Measurements from ENCODE around the gene SRSF1.

The SRSF1 gene

DNA sequence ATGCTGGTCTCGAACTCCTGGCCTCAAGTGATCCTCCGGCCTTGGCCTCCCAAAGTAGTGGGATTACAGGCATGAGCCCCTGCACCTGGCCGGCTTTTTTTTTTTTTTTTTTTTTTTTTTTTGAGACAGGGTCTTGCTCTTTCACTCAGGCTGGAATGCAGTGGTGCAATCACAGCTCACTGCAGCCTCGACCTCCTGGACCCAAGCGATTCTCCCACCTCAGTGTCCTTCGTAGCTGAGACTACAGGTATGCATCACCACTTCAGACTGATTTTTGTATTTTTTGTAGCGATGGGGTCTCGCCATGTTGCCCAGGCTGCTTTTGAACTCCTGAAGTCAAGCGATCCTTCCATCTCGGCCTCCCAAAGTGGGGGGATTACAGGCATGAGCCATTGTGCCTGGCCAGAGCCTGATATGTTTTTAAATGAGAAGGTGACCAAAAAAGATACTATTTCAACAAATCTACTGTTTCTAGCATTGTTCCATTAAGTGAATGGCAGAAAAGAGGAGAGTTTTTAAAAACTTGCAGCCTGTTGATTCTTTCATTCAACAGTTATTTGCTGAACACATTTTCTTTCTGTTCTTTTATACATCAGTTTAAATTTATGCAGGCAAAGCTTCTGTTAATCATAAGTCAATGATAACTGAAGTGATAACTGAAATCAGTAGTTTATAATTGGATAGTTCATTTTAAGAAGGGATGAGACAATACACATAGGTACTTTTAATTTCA lies 3.2 kb upstream of the SRSF1 start:
- no peak for DNase-seq

DNA sequence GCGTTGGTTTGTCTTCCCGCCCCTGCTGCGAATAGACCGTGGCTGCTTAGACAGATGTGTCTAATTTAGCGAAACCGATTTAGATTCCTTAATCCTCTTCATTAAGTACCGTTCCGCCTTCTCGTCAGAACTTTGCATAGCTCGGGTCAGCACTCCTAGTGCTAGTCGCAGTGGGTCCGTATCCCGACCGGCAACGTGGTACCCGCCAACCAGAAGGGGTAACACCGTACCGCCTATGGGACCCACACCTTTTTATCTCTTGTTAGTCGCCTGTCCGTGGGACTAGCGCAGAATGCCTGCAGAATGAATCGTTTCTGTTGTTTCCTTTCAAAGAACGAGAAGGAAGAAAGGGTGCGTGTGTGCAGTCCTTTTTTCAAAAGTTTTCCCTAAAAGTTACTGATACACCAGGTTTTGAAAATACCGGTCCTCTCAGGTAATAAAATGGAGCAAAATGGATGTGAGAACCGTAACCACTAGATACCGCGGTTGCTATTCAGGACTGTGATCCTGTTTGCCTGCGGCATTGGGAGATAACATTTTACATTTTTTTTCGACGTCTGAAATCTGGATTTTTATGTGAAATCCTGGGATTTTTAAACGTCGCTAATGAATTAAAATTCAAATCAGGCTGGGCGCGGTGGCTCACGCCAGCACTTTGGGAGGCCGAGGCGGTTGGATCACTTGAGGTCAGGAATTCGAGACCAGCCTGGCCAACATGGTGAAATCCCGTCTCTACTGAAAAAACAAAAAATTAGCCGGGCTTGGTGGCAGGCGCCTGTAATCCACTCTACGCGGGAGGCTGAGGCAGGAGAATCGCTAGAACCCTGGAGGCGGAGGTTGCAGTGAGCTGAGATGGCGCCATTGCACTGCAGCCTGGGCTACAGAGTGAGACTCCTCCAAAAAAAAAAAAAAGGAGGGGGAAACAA lies 998 bp upstream of the SRSF1 start:
- DNase-seq: no peak

DNA sequence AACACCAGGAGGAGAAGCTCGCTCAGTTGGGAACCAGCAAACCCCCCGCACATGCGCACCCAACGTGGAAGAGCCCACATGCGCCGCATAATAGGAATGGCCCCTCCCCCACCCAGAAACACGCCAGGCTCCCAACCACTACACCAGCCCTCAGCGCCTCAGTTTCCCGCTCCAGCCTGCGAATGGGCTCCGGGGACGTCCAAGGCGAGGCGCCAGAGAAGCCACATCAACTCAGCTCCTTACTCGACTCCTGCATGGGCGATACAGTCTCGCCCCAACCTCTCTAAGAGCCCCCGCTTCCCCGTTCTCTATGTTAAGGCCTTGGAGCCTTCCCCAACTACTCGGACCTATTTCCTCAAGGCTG lies 504 bp downstream of the SRSF1 start:
- DNase-seq: no peak

DNA sequence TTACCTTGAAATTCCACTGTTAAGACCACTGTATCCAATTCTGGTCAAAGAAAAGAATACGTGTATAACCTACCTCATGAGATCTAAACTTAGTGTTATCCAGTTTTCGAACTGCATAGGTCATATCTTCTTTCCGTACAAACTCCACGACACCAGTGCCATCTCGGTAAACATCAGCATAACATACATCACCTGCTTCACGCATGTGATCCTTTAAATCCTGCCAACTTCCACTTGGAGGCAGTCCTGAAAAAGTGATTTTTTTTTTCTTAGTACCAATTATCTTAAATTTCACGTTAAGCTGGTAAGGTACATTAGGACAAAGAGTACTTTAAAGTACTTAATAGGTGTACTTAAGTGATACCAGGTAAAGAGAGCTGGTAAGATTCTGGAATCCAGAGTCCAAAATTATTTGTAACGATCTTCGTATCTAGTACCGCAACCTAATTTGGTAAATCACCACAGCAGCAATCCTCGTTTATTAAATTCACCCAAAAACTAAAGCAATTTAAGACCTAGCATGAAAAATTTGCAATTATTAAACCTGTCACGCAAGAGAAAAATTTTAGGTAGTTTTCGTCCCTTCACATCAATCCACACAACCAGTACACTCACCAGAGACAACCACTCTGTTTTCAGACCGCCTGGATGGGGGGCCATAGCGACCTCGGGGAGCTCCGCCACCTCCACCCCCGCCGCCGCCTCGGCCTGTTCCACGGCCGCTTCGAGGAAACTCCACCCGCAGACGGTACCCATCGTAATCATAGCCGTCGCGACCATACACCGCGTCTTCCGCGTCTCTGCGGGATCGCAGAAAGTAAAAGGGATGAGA lies 1.1 kb downstream of the SRSF1 start:
- no peak for DNase-seq

DNA sequence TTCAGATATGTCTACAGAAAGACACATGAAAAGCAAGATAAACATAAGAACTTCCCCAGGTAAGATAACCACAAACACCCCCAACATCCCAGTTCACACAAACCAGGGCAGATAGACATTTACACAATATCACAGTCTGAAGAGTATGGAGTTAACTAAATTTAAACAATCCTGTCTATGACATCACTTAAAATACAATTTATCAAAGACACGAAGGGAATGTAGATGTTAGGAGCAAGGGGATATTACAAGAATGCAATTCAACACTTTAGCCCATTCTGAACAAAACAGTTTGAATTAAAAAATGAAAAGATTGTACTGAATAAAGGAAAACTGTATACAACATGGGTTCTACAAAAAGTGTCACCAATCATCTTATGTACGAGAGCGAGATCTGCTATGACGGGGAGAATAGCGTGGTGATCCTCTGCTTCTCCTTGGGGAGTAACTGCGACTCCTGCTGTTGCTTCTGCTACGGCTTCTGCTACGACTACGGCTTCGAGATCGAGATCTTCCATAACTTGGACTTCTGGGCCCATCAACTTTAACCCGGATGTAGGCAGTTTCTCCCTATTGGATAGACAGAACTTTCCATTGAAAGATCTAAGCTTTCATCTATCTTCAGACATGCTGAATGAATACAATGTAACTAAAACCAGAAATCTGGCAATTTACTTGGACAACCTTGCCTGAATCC lies 1.9 kb downstream of the SRSF1 start:
- DNase-seq: no peak

DNA sequence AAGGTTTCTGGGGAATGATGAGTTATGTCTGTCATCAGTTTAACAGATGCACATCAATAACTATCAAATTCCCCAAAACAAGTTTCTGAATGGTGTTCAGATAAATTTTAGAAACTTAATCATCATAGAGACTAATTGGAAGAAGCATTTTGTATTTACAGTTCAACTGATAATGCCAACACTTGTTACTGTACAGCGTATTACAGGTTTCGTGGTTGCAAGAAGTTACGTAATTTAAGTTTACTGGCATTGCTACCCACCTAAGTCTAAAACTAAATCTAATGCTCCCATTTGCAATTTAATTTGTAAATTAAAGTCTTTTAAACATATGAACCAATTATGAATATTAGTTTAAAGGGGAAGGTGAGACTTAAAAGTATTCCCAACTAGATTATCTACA lies 3.0 kb downstream of the SRSF1 start:
- no peak for DNase-seq

DNA sequence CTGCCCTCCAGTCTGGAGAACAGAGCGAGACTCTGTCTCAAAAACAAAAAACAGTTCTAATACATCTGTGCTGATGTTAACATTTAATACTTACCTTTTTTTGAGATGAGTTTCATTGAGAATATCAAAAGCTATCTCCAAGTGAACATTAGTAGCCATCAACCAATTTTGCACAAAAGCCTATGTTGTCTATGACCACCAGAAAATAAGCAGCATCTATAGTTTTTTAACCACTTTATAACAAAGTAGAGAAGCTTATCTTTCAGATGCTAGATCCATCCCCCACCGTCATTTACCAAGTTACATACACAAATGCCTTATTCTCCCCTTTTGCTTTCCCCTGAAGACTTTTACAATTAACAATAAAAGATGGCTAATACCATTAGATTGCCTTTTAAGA lies 4.1 kb downstream of the SRSF1 start:
- no peak for DNase-seq

DNA sequence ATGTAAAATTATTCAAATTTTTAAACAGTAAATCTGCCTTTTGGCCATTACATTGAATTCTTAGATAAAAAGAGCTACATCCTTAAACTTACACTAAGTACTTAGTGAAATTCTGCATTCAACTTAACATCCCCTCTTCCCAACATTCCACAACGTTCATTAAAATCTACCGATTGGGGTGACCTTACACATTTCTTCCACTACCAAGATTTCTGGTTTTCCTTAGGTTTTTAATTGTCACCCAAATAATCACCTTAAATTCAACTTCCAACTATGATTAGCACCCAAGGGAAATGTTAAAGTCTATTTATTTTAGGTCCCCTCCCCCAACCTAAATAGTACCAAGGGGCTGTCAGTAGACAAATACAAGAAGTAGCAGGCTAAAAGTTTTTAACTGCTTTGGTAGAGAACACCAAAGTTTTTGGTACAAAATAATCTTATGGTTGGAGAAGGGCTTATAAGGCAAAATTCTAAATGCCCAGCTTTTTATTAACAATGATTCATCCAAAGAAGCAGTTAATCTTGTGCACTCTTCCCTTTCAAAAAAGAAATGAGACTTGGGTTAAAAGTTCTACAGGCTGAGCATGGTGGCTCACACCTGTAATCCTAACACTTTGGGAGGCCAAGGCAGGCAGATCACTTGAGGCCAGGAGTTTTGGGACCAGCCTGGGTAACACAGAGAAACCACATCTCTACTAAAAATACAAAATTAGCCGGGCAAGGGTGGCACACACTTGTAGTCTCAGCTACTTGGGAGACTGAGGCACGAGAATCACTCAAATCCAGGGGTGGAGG lies 4.7 kb downstream of the SRSF1 start:
- no peak for DNase-seq

DNA sequence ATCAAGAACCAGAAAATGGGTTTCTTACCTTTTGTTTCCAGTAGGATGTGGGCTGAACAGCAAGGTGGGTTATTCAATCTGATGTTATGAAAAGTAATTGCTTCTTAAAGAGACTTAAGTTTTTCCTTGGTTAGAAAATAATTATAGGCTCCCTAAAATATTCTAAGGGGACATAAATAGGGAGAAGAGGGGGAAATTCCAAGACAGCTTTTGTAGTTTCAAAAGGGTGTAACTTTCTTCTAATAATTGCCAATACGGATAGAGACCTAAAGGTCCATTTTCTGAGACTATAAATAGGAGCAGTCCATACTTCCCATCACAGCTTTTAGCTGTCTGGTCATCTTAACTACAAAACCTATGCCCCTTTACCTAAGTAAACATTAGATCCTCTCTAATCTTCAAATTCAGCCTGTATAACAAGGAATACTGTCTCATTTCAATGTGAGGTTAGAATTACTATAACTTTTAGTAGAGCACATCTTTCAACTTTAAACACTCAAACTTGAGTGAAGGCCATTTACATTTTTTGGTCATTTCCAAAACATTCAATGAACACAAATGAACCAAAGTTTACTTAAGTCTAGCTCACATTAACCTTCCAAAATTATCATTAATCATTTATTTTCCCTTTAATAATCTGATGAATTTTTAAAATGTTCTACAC lies 5.5 kb downstream of the SRSF1 start:
- DNase-seq: no peak

DNA sequence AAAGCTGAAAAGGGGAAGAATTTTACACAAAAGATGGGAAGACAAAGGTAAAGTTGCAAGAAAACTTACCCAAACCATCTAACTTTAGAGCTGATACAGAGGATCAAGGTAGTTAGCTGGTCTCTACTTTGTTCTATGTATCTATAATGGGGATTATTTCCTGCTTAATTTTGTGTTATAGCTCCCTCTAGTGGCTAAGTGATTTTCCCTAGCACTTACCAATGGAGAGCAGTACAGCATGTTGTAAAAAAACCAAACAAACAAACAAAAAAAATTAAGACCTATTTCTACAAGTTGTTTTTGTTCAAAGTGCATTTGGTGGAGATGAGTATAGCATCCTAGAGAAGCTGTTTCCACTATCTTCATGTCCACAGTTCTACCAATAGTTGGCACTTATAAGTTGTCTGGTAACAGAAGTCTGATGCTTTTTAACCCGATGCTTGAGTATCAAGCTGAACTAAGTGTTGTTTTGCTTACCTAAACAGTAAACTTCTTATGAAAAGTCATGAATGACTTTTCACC lies 7.5 kb downstream of the SRSF1 start:
- DNase-seq: peak; percentile 85

DNA sequence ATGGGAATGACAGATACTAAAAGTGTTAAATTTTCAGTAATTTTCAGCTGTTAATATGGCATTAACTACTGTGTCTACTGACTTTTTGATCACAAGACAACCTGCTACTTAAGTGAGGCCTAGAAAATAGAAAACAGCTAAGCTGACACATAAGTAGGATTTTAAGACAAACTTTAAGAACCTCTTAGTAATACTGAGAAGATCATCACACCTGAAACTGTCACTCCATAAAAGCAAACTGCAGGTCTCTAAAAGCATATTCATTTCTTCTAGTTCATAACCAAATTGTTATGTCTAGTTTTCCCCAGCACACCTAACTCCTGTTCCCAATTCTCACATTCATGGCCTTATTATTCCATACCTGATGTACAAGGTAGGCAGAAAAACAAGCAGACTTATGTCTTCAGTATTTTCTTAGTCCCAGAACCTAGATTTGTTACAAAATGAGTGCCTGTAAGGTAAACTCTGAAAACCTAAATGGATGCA lies 8.0 kb downstream of the SRSF1 start:
- no peak for DNase-seq

DNA sequence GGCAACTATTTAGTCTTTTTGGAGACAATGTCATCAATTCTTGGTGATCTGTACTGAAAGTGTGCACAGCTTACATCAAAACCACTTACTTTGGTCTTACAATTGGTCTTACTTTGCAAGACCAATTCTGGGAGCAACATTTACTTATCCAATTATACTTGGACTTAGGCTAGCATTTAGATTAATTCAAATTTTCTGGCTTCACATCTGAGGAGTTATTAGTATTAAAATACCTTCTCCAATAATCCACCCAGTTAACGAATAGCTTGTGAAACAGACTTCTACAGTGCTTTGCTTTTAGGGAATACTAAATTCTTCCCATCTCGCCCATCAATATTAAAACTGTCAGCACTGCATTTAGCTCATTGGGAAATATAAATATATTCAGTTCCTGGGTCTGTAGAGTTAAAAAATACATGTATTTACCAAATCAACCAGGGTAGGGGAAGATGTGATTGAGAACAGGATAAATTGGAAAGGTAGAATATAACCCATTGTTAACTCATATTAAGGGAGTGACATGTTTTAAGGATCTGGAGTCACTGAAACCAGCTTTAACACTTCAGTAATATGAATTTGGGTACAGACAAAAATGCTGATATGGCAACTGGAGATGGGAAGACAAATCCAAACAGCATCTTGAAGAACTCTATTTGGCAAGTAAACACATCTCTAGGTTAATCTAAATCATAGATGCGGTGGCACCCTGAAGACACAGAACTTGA lies 9.8 kb downstream of the SRSF1 start:
- DNase-seq: no peak

DNA sequence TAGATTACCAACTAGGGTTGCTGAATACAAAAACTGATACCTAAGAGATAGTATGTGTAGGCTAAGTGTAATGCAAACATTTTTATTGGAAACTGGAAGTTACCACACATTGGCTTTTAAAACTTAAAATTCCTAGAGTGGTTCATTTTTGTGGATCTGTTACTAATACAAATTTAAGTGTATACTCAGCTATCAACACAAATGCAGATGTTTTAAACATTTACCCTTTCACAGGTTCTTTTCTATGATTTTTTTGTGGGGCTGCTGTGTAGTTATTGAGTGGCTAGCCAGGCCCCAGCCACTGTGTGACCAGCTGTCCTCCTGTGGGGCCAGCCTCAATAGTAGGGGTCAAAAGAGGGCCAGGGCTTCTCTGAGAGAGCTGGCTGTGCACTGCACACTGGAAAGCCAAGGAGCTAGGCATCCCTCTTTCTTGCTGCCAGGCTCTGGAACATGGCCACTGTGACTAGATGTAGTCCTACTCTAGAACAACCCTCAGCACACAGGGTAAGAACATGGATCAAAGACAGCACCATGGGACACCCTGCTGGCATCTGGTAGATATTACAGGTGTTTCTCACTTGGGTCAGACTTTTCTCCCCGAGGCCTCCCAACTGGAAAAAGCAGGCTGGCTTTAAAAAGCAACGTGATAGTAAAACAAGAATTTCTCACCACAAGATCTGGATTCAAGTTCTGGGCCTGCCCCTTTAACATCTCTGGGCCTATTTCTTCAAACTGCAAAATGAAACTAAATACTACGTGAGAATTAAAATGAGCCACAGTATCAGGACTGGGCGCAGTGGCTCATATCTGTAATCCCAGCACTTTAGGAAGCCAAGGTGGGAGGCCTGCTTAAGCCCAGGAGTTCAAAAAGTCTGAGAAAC lies 11.7 kb downstream of the SRSF1 start:
- DNase-seq: peak; percentile 76

DNA sequence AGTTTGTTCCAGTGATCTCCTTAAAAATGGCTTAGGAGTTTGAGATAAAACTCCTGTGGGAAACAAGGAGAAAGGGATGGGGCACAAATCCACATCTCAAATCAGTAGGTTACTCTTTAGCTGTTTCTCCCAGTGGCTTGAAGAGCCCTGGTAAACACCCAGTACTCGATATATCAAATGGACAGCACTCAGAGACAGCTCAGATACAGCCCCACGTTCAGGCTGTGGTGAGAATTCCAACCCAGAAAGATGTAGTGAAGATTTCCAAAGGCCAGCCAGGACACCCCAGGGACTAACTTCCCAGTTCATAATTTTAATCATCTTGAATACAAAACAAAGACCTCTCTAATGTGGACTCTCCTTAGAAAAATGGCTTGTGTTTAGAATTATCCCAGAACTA lies 12.6 kb downstream of the SRSF1 start:
- DNase-seq: no peak

DNA sequence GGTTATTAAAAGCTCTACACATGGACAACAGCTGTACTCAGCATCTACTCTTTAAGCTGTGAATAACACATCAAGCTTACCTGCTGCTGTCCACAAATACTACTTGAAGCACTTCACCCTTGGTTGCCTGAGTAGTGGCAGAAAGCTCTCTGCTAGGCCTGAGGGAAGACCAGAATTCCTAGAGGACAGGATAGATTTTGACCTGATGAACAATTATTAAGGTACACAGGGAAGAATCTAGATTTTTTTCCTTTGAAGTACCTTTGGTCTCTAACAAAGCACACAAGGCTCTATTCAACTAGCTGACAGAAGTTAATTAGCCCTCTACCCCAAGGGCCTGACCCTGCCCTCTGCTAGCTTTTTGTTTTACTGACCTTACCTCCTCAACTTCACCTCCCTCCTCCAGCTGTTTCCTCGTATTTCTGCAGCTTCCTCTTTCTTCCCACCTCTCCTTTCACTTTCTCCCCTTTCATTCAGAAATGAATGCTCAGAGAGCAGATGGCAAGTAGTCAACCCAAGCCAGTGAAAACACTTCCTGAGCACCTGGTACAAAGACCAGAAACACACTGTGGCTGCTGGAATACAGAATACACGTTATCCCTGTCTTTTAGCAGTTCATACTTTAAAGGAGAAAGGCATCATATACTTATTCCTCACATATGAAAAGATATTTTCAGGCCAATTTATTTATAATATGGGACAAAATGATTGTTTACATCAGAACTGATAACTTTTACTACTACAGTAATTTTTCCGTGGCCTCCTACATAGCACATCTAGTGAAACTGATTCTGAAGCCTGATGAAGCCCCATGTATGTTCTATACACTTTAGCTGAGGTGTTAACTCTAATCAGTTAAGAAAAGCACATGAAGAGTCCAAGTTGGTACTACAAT lies 13.3 kb downstream of the SRSF1 start:
- no peak for DNase-seq

DNA sequence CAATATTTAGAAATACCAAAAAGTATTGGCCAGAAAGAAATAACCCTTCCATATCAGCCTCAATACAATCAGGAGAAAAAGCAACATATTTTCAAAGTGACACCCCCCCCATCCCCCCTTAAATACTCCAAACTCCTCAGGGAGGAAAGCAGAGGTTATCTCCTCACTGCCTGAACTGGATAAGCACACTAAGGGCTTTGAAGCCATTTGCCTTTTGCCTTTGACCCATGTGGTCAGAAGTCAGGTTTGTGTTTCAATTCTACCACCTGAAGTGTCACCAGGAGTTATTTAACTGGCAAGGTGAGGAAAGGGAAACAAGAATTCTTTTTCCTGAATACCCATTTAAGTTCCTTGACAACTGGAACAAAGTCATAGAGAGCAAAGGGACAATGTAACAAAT lies 15.5 kb downstream of the SRSF1 start:
- no peak for DNase-seq

DNA sequence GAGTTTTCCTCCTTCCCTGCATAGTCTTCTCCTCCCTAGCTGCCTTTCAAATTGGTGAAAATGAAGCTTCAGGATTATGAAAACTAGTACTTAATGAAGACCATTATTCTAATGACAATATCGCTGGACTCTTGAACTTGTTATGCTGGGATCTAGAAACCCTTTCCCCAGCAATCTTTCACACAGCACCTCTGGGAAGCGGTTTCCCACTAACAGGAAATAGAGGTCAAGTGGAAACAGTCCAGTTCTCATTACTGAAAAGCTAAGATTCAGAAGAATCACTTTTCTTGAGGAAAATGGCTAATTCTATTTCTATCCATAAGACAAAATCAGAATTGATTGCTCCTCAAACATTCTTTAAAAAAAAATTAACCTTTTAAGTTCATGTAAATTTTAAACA lies 17.0 kb downstream of the SRSF1 start:
- DNase-seq: no peak
